Stimulated activated CD4-positive, alpha-beta T cell treated with anti-CD3 and anti-CD28 coated beads, TNF-alpha, amount 100 ng/mL, for 24 hours (primary cell): ENCODE data around the gene LPAR1.

Source experiments
- DNase-seq, 3 experiments: peaks; one replicate each; pipeline ENCODE4 v3.0.0-alpha.2; 2020; ENCODE audit warnings: low read depth in 3 of 3

LPAR1 gene

DNA sequence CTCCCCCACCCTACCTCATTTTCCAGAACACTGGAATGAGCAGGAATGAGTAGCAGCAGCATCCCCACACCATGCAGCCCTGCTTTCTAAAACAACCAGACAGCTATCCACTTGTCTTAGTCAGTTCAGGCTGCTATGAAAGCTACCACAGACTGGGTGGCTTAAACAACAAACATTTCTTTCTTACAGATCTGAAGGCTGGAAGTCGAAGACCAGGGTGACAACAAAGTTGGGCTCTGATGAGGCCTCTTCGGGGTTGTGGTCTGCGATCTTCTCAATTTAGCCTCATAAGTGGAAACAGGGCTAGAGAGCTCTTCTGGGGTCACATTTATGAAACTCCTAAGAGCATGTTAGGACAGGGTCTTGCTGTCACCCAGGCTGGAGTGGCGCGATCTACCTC, 38.9 kb downstream of the LPAR1 start:
- no peak for DNase-seq

DNA sequence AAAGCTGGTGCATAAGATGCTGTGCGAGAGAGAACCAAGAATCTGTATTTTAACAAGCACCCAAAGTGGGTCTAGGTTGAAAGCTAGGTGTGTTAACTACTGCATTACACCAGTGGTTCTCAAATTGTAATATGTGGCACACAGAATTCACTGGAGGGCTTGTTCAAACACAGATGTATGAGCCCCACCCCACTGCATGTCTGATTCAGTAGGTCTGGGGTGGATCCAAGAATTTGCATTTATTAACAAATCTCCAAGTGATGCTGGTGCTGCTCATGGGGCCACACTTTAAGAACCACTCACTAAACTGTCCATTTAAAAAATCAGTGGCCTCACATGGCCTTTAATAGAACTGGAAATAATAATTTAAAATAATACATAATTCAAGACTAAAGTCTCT, 40.4 kb downstream of the LPAR1 start:
- no peak for DNase-seq

DNA sequence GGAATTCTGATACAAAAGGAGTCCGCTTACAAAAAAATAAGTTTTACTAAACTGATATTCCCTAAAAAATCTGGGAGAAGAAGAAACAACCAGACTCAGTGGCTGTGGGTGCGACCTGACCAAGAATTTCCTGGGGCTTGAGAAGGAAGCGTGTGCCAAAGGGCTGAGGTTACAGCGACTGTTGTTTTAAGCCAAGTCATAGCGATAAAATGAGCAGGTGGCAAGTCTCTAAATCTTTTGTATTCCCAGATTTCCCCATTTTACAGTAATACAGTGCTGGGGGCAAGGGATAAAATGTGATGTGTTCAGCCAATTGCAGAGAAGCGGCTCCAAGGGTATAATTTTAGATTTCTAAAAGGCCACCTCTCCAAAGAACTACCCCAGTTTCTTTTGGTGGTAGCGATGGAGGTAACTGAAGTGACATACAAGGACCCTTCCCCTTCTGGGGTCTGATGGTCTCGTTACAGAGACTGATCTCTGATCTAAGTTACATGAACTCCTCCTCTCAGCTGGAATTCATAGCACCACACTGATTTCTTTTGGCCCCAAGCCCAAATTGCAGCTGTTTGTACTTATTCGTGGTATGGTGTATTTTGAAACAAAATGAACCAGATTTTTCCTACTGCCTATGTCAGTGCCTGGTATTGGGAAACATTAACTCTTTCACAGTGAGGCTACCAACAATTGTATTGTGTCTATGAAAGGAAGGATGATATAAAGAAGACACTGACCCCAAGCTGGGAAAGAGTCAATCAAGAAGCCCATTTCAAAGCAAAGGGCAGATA, 41.6 kb downstream of the LPAR1 start:
- DNase-seq = no peak

DNA sequence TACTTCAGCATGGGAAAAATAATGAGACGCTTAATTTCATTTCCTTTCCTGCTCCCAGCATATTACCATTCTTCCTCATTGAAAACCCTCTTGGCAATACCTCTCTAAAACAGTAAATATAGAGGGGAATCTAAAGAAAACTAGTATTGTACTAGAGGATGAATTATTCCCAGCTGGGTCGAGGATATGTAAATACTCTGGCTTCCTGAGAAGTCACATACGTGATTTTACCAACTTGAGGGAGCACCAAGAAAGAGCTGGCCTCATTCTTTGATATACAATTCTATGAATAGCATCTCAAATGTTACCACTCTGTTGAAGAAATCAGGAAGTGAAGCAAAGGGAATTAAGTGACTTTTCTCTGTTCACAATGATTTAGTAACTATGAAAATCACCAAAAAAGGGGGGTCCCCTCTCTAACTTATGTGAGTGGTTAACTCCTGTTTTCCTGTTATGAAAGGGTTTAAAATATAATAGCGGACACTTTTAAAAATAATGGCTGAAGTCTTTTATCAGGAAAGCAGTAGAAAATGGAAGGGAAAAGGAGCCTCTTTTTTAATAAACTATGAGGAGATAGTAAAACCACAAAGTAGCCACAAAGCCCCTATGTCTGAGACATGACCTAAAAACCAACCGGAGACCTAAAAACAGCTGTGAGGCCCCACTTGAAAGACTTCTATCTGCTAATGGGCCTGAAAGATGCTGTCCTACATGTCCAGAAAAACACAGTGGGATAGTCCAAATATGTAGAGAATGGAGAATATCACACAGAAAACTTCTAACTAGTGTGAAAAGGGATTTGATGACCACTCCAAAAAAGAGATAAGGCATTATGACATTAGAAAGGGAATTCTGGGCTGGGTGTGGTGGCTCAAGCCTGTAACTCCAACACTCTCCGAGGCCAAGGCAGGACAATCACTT, 42.6 kb downstream of the LPAR1 start:
- DNase-seq = no peak

DNA sequence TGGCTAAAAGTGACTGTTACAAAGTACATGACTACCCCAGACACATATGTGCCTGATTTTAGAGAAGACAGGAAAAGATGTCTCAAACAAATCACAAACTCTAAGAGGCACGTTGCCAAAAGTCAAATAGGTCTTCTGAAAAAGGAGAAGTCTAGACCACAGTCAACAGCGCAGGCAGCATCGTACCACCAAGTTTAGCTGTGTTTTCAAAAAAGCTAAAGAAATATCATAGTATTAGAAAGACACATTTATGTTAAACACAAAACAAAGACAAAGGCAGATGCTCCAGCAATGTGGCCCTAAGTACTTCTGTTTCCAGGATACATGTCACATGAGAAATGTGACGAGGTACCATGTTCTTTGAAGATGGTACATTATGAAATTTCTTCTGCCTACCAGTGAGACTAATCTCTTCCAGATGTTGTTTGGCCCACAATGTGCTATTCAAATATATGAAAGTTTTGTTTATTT, 43.5 kb downstream of the LPAR1 start:
- no peak for DNase-seq

DNA sequence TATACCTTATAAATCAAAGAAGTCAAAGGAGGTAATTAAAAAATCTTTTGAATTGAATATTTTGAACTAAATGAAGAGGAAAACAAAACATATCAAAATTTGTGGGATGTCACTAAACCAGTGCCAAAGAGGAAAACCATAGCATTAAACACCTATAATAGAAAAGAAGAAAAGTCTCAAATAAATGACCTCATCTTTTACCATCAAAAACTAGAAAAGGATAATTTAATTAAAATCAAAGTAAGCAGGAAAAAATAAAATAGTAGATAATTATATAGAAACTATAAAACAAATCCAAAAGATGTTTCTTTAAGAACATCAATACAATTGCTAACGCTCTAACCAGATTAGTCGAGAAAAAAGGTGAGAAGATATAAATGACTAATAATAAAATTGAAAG, 47.8 kb downstream of the LPAR1 start:
- DNase-seq = no peak

DNA sequence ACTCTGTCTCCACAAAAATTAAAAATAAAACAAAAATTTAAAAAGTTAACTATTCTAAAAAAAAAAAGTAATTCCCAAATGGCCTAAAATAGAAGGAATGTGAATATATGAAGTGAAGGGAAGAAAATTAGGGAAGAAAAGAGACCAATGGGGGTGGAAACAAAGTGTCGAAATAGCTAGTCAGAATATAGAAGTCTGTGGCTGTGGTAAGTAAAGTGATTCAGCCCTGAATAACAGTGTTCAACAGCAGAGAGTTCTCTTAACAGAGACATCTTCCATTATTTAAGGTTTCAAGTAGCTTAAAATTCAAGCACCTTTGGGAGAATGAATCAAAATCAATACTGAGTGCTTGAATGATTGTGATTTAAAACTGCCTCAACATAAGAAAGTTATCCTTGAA, 51.7 kb downstream of the LPAR1 start:
- DNase-seq = no peak

DNA sequence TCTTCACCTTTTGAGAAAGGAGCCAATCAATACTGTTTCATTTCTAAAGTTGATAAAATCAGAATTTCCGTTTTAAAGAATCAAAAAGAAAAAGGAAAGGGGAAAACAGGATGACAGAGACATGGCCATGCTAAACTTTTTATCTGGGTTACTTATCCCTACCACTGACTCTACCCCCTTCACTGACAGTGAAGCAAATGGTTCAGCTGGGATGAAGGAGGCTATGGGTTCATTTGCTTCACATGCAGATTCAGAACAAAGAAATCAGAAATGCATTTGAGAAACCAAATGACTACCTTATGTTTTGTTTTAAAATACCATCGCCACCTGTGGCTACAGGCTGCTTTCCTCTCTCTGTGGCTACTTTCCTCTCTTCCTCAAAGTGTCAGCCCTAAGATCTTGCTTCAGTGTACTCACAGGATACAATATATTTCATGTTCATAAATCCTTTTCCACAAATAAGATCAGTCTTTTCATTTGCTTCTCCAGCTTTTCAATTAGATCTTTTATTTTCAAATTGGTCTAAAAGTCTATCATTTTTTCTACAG, 53.3 kb downstream of the LPAR1 start:
- DNase-seq = no peak

DNA sequence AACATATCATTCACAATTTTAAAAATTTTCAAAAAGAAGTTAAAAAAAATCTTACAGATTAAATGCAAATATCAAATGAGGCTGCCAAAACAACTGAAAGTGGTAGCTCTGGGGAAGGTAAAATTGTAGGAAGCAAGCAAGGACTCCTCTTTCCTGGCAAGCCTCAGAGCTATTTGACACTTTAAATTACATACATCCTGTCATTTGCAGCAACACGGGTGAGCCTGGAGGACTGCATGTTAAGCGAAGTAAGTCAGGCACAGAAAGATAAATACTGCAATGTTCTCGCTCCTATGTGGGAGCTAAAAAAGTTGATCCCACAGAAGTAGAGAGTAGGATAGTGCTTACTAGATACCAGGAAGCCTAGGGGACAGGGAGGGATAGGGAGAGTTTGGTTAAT, 58.0 kb downstream of the LPAR1 start:
- no peak for DNase-seq

DNA sequence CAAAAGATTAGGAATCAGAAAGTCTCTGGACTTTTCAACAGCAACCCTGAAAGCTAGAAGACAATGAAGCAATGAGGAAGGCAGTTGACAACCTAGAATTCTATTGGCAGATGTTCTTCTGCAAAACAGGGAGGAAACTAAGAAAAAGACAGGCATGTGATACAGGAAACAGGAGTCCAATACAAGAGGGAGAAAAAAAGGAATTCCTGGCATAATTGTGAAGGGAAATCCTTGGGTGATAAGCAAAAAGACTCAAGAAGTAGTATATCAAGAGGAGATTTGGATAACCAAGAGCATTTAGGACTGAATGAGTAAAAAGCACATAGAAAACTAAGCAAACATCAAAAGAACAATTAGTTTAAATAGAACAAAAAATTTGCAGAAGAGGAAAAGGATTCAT, 58.6 kb downstream of the LPAR1 start:
- DNase-seq = no peak

DNA sequence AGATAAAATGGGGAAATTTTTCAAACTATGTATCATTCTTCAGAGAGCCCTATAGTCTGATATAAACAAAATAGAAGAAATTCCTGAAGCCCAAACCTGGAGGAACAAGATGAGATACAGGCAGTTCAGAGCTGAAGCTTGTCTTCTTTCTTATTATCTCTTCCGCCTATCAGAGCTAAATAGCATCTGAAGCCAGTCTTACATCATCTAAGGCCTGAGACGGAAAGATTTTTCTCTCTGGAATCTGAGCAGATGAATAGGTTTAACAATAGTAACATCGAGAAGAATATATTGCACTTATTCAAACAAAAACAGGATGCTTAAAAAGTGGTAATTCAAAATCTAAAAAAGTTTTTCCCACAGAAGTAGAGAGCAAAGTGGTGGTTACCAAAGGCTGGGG, 59.8 kb downstream of the LPAR1 start:
- no peak for DNase-seq

DNA sequence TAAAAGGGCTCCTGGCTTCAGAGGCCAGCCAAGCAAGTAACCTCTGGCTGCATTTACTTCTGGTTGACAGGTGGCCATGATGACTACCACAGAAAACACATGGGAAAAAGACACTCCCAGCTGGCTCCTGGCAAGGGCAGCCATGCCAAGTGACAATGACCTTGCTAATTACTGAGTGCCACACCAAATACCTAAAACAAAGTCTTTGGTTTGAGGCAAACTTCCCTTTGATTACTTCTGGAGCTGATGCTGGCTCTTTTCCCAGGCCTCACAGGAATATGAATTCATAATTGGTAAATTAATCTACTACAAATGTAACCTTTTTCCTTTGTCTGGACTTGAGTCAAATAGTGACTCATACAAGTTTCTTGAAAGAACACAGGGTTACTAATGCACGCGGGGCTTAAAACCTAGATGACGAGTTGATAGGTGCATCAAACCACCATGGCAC, 61.0 kb downstream of the LPAR1 start:
- no peak for DNase-seq

DNA sequence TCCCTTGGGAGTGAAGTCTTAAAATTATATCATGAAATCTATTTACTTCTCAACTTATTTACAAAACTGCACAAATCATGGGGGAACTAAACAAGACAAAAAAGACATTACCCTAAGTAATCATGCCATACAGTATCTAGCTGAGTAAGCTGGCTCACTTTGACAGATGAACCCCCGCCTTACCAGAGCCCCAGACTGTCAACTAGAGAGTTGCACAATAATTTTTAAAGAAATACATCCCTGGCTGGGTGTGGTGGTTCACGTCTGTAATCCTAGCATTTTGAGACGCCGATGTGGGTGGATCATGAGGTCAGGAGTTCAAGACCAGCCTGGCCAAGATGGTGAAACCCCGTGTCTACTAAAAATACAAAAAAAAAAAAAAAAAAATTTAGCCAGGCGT, 62.3 kb downstream of the LPAR1 start:
- no peak for DNase-seq

DNA sequence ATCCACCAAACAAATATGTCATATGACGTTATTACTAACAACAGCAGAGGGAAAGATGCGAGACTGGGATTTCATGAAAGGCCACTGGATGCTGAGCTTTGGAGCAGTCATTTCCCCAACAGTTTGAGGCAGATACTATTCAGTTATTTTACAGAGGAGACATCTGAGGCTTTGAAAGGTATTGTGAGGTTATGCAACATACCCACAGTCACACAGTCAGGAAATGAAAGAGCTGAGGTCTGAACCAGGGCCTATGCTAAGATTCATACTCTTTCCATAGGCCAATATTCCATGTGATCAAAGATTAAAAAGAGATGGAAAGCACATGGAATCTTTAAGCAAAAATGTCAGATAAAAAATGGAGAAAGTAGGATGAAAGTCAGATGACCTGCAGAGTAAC, 63.0 kb downstream of the LPAR1 start:
- no peak for DNase-seq

DNA sequence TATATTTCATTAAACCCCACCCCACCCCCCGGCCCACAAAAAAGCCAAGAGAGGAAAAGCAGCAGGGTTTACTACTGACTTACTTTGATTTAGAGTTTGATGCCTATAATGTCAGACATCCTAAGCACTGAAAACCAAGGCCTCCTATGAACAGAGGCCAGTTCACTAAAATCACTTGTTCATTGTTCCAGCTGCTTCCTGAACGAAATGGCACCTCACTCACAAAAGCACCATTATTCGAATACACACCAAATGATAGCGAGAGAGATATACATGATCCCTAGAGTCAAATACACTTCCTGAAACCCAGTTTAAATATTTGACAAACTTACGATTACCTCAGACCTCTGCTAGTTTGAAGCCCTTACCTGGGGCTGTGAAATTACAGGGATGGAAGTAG, 66.6 kb downstream of the LPAR1 start:
- DNase-seq = no peak

DNA sequence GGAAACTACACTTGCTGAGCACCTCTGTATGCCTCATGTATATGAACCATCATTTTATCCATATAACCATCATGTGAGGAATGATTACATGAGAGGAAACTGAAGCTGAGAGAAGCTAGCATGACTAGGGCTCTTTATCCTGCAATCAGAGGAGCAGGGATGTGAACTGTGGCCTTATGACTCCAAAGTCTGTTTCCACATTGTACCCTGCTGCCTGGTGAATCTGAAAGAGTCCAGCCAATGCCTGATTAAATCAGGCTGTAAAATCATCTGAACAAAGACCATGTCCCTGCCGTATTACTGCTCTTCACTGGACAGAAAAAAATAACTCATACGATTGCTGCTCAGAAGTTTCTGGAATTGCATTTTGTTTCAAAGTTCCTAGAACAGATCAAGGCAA, 67.0 kb downstream of the LPAR1 start:
- DNase-seq = no peak

DNA sequence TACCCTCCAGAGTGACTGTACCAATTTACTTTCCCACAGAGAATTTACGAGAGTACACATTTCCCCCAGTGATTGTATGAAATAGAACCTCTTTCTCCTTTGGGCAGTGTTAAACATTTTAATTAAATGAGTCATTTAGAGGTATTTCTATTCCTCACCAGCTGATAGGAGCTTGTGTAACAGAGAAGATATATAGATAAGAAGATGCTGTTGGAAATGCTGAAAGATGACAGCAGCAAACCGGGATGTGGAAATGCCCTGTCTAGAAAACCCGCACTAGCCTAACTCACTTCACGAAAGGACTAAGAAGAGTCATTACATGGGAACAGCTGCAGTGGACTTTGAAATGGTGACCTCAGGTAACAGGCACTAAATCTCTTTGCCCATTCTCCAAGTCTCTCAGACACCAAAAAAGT, 68.3 kb downstream of the LPAR1 start:
- no peak for DNase-seq

DNA sequence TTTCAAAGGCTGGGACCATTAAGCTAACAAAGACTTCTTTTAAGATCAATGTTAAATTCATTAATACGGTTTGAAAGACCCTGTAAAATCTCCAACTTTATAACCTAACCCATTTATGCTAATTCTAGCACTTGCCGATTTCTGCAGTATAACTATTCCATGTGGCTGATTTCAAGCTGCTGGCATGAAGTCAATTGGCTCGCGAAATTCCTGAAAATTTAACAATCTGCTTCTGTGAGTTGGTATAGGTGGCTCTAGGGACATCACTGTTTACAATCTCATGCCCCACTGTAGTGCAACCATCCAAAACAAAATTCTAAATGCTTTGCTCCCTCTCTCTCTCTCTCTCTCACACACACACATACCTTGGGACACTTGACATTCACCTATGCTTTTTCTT, 70.2 kb downstream of the LPAR1 start:
- DNase-seq = no peak

DNA sequence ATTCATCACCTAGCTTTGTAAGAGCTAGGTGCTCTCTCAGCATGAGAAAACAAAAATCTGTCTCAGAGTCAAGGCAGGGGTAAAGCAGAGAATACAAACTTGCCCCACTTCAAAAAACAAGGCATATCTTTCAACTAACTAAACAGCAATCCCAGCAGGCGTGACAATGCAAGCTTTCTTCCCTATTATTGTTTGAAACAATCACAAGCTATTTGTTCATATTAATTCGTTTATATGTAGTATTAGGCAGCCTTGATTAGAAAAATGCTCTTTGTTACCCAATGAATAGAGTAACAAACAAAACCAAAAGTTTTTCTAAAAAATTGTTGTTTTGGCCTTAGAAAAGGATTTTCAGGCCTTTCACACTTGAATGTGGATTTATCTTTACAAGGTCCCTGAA, 71.1 kb downstream of the LPAR1 start:
- no peak for DNase-seq

DNA sequence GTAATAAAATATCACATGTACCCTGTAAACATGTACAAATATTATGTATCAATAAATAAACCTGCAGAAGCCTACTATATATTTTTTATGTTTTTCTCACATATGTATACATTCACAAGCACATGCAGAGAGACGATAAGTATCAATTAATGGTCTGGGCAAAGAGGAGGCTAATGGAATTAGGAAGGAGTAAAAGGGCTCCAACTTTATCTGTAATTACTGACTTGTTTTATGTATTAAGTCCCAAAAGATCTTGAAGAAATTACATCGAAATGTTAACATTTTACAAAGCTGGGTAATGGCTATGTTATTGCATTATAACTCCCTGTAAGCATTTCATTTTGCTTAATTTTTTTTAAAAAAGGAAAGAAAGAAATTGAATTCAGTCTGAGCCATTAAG, 78.0 kb downstream of the LPAR1 start:
- DNase-seq = no peak

DNA sequence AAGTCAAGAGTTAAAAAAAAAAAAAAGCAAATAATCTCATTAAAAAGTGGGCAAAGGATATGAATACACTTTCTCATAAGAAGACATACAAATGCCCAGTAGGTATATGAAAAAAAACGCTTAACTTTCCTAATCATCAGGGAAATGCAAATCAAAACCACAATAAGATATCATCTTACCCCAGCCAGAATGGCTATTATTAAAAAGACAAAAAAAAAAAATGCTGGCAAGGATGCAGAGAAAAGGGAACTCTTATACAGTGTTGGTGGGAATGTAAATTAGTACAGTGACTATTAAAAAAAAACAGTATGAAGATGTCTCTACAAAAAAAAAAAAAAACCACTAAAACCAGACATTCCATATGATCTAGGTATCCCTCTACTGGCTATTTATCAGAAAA, 79.4 kb downstream of the LPAR1 start:
- no peak for DNase-seq

DNA sequence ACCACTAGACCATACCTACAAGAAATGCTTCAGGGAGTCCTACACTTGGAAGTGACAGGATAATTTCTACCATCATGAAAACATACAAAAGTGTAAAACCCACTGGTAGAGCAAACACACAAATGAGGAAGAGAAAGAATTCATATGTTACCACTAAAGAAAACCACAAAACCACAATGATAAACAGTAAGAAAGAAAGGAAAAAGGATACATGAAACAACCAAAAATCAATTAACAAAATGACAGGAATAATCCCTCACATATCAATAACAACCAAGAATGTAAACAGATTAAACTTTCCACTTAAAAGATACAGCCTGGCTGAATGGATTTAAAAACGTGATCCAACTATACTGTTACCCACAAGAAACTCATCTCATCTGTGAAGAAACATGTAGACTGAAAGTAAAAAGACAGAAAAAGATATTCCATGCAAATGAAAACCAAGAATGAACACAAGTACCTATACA, 83.4 kb downstream of the LPAR1 start:
- DNase-seq = no peak

DNA sequence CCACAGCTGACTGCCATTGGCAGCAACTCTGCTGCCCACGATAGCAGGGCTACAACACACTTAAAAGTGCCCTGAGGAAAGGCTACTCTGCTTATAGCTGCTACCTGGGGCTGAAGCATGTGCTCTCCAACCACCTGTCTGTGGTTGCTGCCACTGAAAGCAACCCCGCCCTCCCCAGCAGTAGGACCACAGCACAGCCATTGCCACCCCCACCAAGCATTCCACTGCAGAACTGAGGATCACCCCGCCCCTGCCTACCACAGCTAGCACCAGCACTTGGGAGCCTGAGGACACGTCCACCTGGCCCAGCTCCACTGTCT, 85.8 kb downstream of the LPAR1 start:
- no peak for DNase-seq
